Loucy (cell line): Measurements from ENCODE around the gene CACNB2.

Source experiments
- EZH2phosphoT487 ChIP-seq: fragments of 200-600 bp; IDR thresholded peaks from 2 replicates; pipeline ENCODE4 v1.6.1; 2018; ENCODE audit warnings: antibody characterized with exemption, mild to moderate bottlenecking, moderate library complexity, borderline replicate concordance
- TF ChIP-seq, protein P1 (sequence below): fragments of 200-600 bp; sonication (generic); conservative IDR thresholded peaks from 2 replicates; pipeline ENCODE4 v1.5.1; 2014; ENCODE audit warnings: mild to moderate bottlenecking, antibody characterized with exemption, low read length

DNA sequence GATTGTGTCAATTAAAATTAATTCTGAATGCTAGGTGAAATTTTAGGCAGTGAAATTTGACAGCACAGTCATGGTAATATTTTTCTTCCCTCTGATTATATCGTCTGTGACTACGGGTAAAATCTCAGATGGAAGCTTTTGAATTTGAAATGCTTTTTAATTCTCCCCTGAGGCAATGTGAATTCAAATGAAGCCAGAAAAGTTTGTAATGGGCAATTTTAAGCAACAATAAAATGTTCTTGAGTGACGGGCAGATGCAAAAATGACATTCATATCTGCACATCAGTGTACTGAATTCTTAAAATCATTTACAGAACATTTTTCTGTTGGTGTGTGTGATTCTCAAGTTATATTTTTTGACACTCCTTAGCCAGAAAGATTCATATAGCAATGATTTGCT lies 376.6 kb downstream of the CACNB2 start:
- TF ChIP-seq, protein P1, sequence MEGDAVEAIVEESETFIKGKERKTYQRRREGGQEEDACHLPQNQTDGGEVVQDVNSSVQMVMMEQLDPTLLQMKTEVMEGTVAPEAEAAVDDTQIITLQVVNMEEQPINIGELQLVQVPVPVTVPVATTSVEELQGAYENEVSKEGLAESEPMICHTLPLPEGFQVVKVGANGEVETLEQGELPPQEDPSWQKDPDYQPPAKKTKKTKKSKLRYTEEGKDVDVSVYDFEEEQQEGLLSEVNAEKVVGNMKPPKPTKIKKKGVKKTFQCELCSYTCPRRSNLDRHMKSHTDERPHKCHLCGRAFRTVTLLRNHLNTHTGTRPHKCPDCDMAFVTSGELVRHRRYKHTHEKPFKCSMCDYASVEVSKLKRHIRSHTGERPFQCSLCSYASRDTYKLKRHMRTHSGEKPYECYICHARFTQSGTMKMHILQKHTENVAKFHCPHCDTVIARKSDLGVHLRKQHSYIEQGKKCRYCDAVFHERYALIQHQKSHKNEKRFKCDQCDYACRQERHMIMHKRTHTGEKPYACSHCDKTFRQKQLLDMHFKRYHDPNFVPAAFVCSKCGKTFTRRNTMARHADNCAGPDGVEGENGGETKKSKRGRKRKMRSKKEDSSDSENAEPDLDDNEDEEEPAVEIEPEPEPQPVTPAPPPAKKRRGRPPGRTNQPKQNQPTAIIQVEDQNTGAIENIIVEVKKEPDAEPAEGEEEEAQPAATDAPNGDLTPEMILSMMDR, result no peak
- TF ChIP-seq EZH2phosphoT487, result no peak
